ENCODE measurements around the gene RBM5. TPM values are rescaled to one million over a fixed set of nuclear protein-coding genes. Genes with fewer than 3 reads are reported as not detected.

RBM5 gene
- polyA plus RNA-seq, 4 donors, result 57.1 to 216 (median 84.3) TPM

GRCh38 chr3:50150404-50150750 is 61.7 kb downstream of the RBM5 start:
- FAIRE-seq (no peak), DNase-seq (no peak)
- Histone ChIP-seq H3K36me3 (ENCODE audit: control insufficient read depth in 3 of 3, insufficient read depth in 2 of 3, low read depth in 1 of 3, low read length in 3 of 3) (no peaks in the 10 kb centered on the region), H3K4me3 (ENCODE audit: low read depth in 1 of 3, low read length in 3 of 3) (no peak overlapping the region), H3K27ac (ENCODE audit: low read depth in 1 of 3, low read length in 2 of 3) (peak overlapping the region in 1 of 3 donors; percentile 42), H3K4me1 (ENCODE audit: control insufficient read depth in 3 of 3, insufficient read depth in 2 of 3, low read depth in 1 of 3, low read length in 2 of 3) (peaks cover 0 to 9% (median 2%) of the 10 kb centered on the region in 3 donors), H3K9me3 (ENCODE audit: control insufficient read depth in 2 of 2, insufficient read depth in 1 of 2, low read depth in 1 of 2, low read length in 1 of 2) (no peaks in the 10 kb centered on the region), H3K27me3 (ENCODE audit: control insufficient read depth in 3 of 3, insufficient read depth in 3 of 3, low read length in 3 of 3) (peaks cover 0 to 22% (median 0%) of the 10 kb centered on the region in 3 donors)
- WGBS, 3 donors, result 80 to 87% (median 86%) methylated on average over 1 of the region's 1 CpG

DNA sequence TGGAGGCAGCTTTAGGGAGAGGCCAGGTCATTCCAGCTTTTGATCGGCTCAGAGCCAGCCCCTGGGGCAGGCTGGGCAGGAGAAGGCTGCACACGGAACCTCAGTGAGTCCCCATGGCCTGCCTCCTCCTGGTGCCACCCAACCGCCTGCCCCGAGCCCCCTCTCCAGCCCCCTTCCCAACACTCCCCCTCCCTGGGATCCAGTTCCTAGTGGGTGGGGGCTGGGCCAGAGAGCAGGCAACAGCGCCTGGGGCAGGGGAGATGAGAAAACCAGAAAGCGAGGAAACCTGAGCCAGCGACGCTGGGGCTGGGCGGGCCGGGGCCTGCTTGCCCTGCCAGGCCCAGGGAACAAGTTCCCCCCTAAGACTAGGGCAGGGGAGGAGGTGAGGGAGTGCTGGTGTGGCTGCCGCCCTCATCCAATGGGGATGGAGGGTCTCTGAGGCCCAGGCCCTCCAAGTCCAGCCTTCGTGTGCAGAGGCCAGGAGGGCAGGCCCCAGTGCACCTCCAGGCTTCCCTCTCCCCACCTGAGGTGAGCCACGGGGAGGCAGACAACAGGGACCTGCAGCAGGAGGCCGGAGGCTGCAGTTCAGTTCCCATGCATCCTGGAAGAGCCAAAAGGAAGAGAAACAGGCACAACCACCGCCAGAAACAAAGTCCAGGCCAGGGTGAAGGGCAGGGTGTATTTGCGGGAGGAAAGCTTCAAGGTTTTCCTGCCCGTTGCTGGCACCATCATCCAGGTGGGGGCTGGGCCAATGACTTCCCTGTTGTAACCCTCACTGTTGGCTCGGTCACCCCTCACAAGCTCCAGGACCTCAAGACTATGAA is 62.4 kb downstream of the RBM5 start:
- Histone ChIP-seq H3K36me3 (ENCODE audit: control insufficient read depth in 3 of 3, insufficient read depth in 2 of 3, low read depth in 1 of 3, low read length in 3 of 3) (no peaks in the 10 kb centered on the region), H3K4me1 (ENCODE audit: control insufficient read depth in 3 of 3, insufficient read depth in 2 of 3, low read depth in 1 of 3, low read length in 2 of 3) (peaks cover 0 to 9% (median 8%) of the 10 kb centered on the region in 3 donors), H3K27ac (ENCODE audit: low read depth in 1 of 3, low read length in 2 of 3) (peak overlapping the region in 2 of 3 donors; percentile 21 to 42), H3K27me3 (ENCODE audit: control insufficient read depth in 3 of 3, insufficient read depth in 3 of 3, low read length in 3 of 3) (peaks cover 0 to 28% (median 0%) of the 10 kb centered on the region in 3 donors), H3K9me3 (ENCODE audit: control insufficient read depth in 2 of 2, insufficient read depth in 1 of 2, low read depth in 1 of 2, low read length in 1 of 2) (no peaks in the 10 kb centered on the region), H3K4me3 (ENCODE audit: low read depth in 1 of 3, low read length in 3 of 3) (no peak overlapping the region)
- DNase-seq (peak in 1 of 2 donors; percentile 70), FAIRE-seq (no peak)
- 53 to 74% (median 58%) methylated on average over 18 of the region's 18 CpGs for WGBS, 3 donors

- no peak for FAIRE-seq
- H3K27me3 ChIP-seq (ENCODE audit: control insufficient read depth in 3 of 3, insufficient read depth in 3 of 3, low read length in 3 of 3), result peaks cover 0 to 33% (median 0%) of the 10 kb centered on the region in 3 donors
- 36 to 54% (median 46%) methylated on average over 4 to 5 of the region's 5 CpGs for WGBS, 3 donors
- H3K27ac ChIP-seq (ENCODE audit: low read depth in 1 of 3, low read length in 2 of 3), result peak overlapping the region in 1 of 3 donors; percentile 21
- no peak for DNase-seq
- H3K4me1 ChIP-seq (ENCODE audit: control insufficient read depth in 3 of 3, insufficient read depth in 2 of 3, low read depth in 1 of 3, low read length in 2 of 3), result peaks cover 0 to 15% (median 9%) of the 10 kb centered on the region in 3 donors
- no peak overlapping the region for H3K4me3 ChIP-seq (ENCODE audit: low read depth in 1 of 3, low read length in 3 of 3)
- H3K9me3 ChIP-seq (ENCODE audit: control insufficient read depth in 2 of 2, insufficient read depth in 1 of 2, low read depth in 1 of 2, low read length in 1 of 2), result no peaks in the 10 kb centered on the region
- H3K36me3 ChIP-seq (ENCODE audit: control insufficient read depth in 3 of 3, insufficient read depth in 2 of 3, low read depth in 1 of 3, low read length in 3 of 3), result no peaks in the 10 kb centered on the region
Measured at GRCh38 chr3:50151728-50152127, 63.0 kb downstream of the RBM5 start.

GRCh38 chr3:50153782-50154475 is 65.2 kb downstream of the RBM5 start:
- no peak overlapping the region for H3K27ac ChIP-seq (ENCODE audit: low read depth in 1 of 3, low read length in 2 of 3)
- peaks cover 0 to 22% (median 9%) of the 10 kb centered on the region in 3 donors for H3K4me1 ChIP-seq (ENCODE audit: control insufficient read depth in 3 of 3, insufficient read depth in 2 of 3, low read depth in 1 of 3, low read length in 2 of 3)
- peaks cover 0 to 4% (median 0%) of the 10 kb centered on the region in 3 donors for H3K36me3 ChIP-seq (ENCODE audit: control insufficient read depth in 3 of 3, insufficient read depth in 2 of 3, low read depth in 1 of 3, low read length in 3 of 3)
- H3K27me3 ChIP-seq (ENCODE audit: control insufficient read depth in 3 of 3, insufficient read depth in 3 of 3, low read length in 3 of 3), result peaks cover 0 to 49% (median 0%) of the 10 kb centered on the region in 3 donors
- FAIRE-seq (no peak), DNase-seq (no peak)
- H3K9me3 ChIP-seq (ENCODE audit: control insufficient read depth in 2 of 2, insufficient read depth in 1 of 2, low read depth in 1 of 2, low read length in 1 of 2), result no peaks in the 10 kb centered on the region
- peak overlapping the region in 1 of 3 donors; percentile 72 for H3K4me3 ChIP-seq (ENCODE audit: low read depth in 1 of 3, low read length in 3 of 3)
- 36 to 51% (median 38%) methylated on average over 9 of the region's 9 CpGs for WGBS, 3 donors

- WGBS, 3 donors, result 1 to 4% (median 3%) methylated on average over 19 to 34 of the region's 34 CpGs
- peaks cover 0 to 22% (median 9%) of the 10 kb centered on the region in 3 donors for H3K4me1 ChIP-seq (ENCODE audit: control insufficient read depth in 3 of 3, insufficient read depth in 2 of 3, low read depth in 1 of 3, low read length in 2 of 3)
- DNase-seq (peak in 1 of 2 donors; percentile 66), FAIRE-seq (no peak)
- H3K4me3 ChIP-seq (ENCODE audit: low read depth in 1 of 3, low read length in 3 of 3), result peak overlapping the region in 2 of 3 donors; percentile 18 to 72
- H3K36me3 ChIP-seq (ENCODE audit: control insufficient read depth in 3 of 3, insufficient read depth in 2 of 3, low read depth in 1 of 3, low read length in 3 of 3), result peaks cover 0 to 8% (median 0%) of the 10 kb centered on the region in 3 donors
- H3K27ac ChIP-seq (ENCODE audit: low read depth in 1 of 3, low read length in 2 of 3), result no peak overlapping the region
- H3K27me3 ChIP-seq (ENCODE audit: control insufficient read depth in 3 of 3, insufficient read depth in 3 of 3, low read length in 3 of 3), result peaks cover 0 to 47% (median 0%) of the 10 kb centered on the region in 3 donors
- H3K9me3 ChIP-seq (ENCODE audit: control insufficient read depth in 2 of 2, insufficient read depth in 1 of 2, low read depth in 1 of 2, low read length in 1 of 2), result no peaks in the 10 kb centered on the region
Measured at GRCh38 chr3:50154476-50154839, 65.7 kb downstream of the RBM5 start.

DNA sequence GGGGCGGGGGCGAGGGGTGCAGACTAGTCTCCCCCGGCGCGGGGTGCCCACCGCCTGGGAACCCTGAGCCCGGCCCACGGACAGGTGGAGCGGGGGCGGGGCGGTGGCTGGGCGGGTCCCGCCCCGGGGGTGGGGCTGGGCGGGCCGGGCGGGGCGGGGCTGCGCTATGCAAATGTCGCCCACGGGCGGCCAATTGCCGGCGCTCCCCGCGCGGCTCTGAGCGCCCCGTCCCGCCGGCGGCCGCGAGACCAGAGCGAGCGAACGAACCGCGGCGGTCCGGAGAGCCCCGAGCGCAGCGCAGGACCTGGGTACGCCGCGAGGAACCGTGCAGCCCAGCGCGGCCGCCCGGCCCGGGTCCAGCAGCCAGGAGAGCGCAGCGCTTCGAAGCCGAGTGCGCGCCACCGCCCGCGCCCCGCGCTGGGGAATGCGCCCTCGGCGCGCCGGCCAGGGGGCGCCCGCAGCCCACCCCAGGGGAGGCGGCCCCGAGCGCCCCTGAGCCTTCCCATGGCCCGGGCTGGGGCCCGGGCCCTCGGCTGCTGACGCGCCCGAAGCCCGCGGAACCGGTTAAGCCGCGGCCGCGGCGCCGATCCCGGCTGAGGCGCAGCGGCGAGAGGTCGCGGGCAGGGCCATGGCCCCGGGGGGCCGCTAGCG is 66.2 kb downstream of the RBM5 start, which contains the start of gene SEMA3F:
SEMA3F (plus strand) TSS at position 485 of the 651 bp plus-strand sequence. CDS start 4,299 bp downstream, outside the sequence.
- Histone ChIP-seq H3K9me3 (ENCODE audit: control insufficient read depth in 2 of 2, insufficient read depth in 1 of 2, low read depth in 1 of 2, low read length in 1 of 2) (no peaks in the 10 kb centered on the region), H3K4me1 (ENCODE audit: control insufficient read depth in 3 of 3, insufficient read depth in 2 of 3, low read depth in 1 of 3, low read length in 2 of 3) (peaks cover 0 to 22% (median 9%) of the 10 kb centered on the region in 3 donors), H3K4me3 (ENCODE audit: low read depth in 1 of 3, low read length in 3 of 3) (peak within 1 kb of the TSS; percentile 44 to 72 (median 47)), H3K27me3 (ENCODE audit: control insufficient read depth in 3 of 3, insufficient read depth in 3 of 3, low read length in 3 of 3) (peaks cover 0 to 50% (median 0%) of the 10 kb centered on the region in 3 donors), H3K27ac (ENCODE audit: low read depth in 1 of 3, low read length in 2 of 3) (peak within 1 kb of the TSS in 2 of 3 donors; percentile 71 to 72), H3K36me3 (ENCODE audit: control insufficient read depth in 3 of 3, insufficient read depth in 2 of 3, low read depth in 1 of 3, low read length in 3 of 3) (peaks cover 0 to 11% (median 0%) of the 10 kb centered on the region in 3 donors)
- FAIRE-seq, result no peak
- WGBS, 3 donors, result 0 to 1% (median 0%) methylated on average over 10 to 98 of the region's 98 CpGs
- peak; percentile 78 to 86 for DNase-seq

GRCh38 chr3:50155491-50155878 is 66.8 kb downstream of the RBM5 start:
- H3K4me1 ChIP-seq (ENCODE audit: control insufficient read depth in 3 of 3, insufficient read depth in 2 of 3, low read depth in 1 of 3, low read length in 2 of 3), result peaks cover 0 to 22% (median 9%) of the 10 kb centered on the region in 3 donors
- H3K36me3 ChIP-seq (ENCODE audit: control insufficient read depth in 3 of 3, insufficient read depth in 2 of 3, low read depth in 1 of 3, low read length in 3 of 3), result peaks cover 0 to 16% (median 0%) of the 10 kb centered on the region in 3 donors
- FAIRE-seq (no peak), DNase-seq (no peak)
- 0 to 2% (median 2%) methylated on average over 26 to 37 of the region's 37 CpGs for whole genome bisulfite sequencing, 3 donors
- H3K27me3 ChIP-seq (ENCODE audit: control insufficient read depth in 3 of 3, insufficient read depth in 3 of 3, low read length in 3 of 3), result peaks cover 0 to 53% (median 0%) of the 10 kb centered on the region in 3 donors
- H3K9me3 ChIP-seq (ENCODE audit: control insufficient read depth in 2 of 2, insufficient read depth in 1 of 2, low read depth in 1 of 2, low read length in 1 of 2), result no peaks in the 10 kb centered on the region
- peak overlapping the region in 2 of 3 donors; percentile 71 to 72 for H3K27ac ChIP-seq (ENCODE audit: low read depth in 1 of 3, low read length in 2 of 3)
- peak overlapping the region; percentile 44 to 72 (median 47) for H3K4me3 ChIP-seq (ENCODE audit: low read depth in 1 of 3, low read length in 3 of 3)

DNA sequence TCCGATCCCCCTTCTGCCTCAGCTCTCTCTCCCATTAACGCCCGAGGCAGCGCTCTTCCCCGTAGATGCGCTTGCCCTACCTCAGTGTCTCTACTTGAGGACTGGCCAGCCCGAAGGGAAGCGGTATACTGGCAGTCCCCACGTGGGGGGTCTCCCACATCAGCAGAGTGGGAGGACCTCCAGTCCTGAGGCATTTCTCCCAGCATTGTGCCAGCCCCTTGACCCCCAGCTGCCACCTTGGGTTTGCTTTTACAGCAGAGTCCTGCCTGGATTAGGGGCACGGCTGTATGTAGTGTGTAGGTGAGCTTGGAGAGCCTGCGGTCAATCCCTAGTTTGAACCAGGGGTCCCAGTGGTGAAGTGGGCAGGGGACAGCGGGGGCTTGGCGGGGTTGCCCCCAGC is 67.2 kb downstream of the RBM5 start:
- FAIRE-seq, result no peak
- DNase-seq, result no peak
- 8 to 25% (median 18%) methylated on average over 13 of the region's 13 CpGs for WGBS, 3 donors
- peaks cover 0 to 57% (median 0%) of the 10 kb centered on the region in 3 donors for H3K27me3 ChIP-seq (ENCODE audit: control insufficient read depth in 3 of 3, insufficient read depth in 3 of 3, low read length in 3 of 3)
- H3K9me3 ChIP-seq (ENCODE audit: control insufficient read depth in 2 of 2, insufficient read depth in 1 of 2, low read depth in 1 of 2, low read length in 1 of 2), result no peaks in the 10 kb centered on the region
- H3K4me3 ChIP-seq (ENCODE audit: low read depth in 1 of 3, low read length in 3 of 3), result peak overlapping the region in 2 of 3 donors; percentile 44 to 72
- peaks cover 0 to 22% (median 9%) of the 10 kb centered on the region in 3 donors for H3K4me1 ChIP-seq (ENCODE audit: control insufficient read depth in 3 of 3, insufficient read depth in 2 of 3, low read depth in 1 of 3, low read length in 2 of 3)
- H3K36me3 ChIP-seq (ENCODE audit: control insufficient read depth in 3 of 3, insufficient read depth in 2 of 3, low read depth in 1 of 3, low read length in 3 of 3), result peaks cover 0 to 16% (median 0%) of the 10 kb centered on the region in 3 donors
- peak overlapping the region in 1 of 3 donors; percentile 71 for H3K27ac ChIP-seq (ENCODE audit: low read depth in 1 of 3, low read length in 2 of 3)
